Neuron (in vitro differentiated cells): Measurements from ENCODE around the gene SEL1L3.

Source experiments
- H2AFZ ChIP-seq: one replicate; pipeline ENCODE4 v1.6.1; 2013; ENCODE audit warnings: low read depth, mild to moderate bottlenecking, inconsistent platforms, low read length, moderate library complexity
- H3K27me3 ChIP-seq: one replicate; pipeline ENCODE4 v1.6.1; 2013; ENCODE audit warnings: low read length; ENCODE audit not compliant: insufficient read depth
- H3K36me3 ChIP-seq: one replicate; pipeline ENCODE4 v1.6.1; 2013; ENCODE audit warnings: low read length; ENCODE audit not compliant: insufficient read depth
- H3K4me1 ChIP-seq: one replicate; pipeline ENCODE4 v1.6.1; 2013; ENCODE audit warnings: low read length; ENCODE audit not compliant: insufficient read depth
- H3K4me3 ChIP-seq: 2 replicates; pipeline ENCODE4 v1.5.1; 2013; ENCODE audit warnings: mild to moderate bottlenecking, low read length, moderate library complexity
- H3K9me3 ChIP-seq: one replicate; pipeline ENCODE4 v1.6.1; 2013; ENCODE audit warnings: low read length

SEL1L3 gene

DNA sequence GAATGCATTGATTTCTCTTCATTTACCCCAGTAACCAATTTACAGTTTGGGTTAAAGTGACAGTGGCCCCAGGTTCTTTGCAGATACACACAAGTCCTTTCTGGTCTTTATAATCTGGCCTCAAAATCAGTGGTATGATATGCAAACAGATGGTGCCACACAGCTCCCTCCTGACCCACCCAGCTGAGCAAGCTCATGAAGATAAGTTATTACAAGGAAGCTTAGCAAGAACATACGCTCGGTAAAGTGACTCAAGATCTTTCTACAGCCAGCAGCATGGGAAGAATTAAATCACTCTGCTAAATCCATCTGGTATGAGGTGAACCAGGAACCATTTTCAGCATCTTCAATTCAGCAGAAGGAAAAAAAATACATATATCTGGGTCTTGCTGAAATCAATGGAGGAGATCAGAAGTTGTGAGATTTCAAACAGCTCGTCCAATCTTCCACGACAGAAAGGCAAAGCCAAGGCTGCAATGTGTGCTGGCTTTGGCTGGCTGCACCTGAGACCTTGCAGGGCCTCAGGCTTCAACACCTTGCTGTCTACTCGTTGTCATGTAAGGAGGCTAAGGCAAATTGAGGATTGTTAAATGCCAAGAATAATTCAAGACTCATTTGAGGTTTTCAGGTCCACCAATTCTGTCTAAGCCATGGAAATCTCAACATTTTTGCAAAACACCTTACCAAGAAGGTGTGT is 28.2 kb downstream of the SEL1L3 start:
- Histone ChIP-seq H3K9me3 (no peaks in the 10 kb centered on the region), H2AFZ (no peak overlapping the region), H3K4me1 (no peaks in the 10 kb centered on the region), H3K4me3 (no peak overlapping the region), H3K36me3 (no peaks in the 10 kb centered on the region), H3K27me3 (no peaks in the 10 kb centered on the region)

DNA sequence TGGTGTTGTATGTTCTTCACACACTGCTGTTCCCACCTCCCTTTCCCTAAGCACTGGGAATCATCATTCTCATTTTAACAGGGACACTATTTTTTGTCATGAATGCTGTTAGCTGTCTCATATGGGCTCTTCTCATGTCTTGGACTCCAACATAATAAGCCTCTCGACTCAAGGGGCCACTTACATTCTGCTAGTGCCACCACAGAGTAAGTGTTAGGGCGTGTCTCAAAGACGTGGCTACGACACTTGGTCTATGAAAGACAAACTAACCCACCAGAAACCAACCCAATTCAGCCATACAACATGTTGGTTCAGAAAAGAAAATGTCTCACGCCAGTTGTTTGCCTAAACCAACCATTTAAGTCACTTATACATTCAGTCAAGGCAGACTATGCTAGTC is 32.2 kb downstream of the SEL1L3 start:
- Histone ChIP-seq H3K27me3 (no peaks in the 10 kb centered on the region), H3K4me1 (no peaks in the 10 kb centered on the region), H3K4me3 (no peak overlapping the region), H3K36me3 (no peaks in the 10 kb centered on the region), H3K9me3 (no peaks in the 10 kb centered on the region), H2AFZ (no peak overlapping the region)

DNA sequence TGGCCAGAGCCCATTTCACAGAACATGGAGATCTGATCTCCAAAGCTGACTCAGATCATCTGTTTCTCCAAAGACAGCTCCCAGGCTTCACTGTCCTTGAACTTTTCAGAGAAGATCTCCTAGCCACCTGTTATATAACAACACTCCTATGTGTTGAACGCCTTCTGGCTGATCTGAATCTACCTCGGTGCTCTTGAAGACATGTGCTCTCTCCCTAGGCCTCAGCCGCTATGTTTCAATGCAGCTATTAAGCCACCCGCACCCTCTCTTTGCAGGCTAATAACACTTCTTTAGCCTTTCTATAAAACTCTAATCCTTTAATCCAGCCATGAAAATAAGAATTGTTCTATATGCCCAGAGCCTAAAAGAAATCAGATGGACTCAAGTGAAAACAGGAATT is 34.9 kb downstream of the SEL1L3 start:
- Histone ChIP-seq H3K9me3 (no peaks in the 10 kb centered on the region), H3K4me3 (no peak overlapping the region), H3K4me1 (no peaks in the 10 kb centered on the region), H2AFZ (no peak overlapping the region), H3K27me3 (no peaks in the 10 kb centered on the region), H3K36me3 (no peaks in the 10 kb centered on the region)

DNA sequence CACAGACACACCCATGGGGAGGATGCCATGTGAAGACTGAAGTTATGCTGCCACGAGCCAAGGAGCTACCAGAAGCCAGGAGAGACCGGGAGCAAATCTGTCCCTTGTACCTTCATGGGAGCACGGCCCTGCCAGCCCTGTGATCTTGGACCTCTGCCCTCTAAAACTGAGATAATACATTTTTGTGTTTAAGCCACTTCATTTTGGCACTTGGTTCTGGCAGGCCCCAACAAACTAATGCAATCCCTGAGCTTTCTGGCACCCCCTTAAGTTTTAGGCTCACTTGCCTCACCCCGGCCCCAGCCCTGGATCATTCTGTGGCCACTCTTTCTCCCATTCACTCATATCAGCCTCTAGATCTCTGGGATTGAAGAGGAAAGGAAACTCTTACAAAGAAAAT is 35.4 kb downstream of the SEL1L3 start:
- Histone ChIP-seq H3K27me3 (no peaks in the 10 kb centered on the region), H3K4me1 (no peaks in the 10 kb centered on the region), H3K9me3 (no peaks in the 10 kb centered on the region), H3K36me3 (no peaks in the 10 kb centered on the region), H3K4me3 (no peak overlapping the region), H2AFZ (no peak overlapping the region)

DNA sequence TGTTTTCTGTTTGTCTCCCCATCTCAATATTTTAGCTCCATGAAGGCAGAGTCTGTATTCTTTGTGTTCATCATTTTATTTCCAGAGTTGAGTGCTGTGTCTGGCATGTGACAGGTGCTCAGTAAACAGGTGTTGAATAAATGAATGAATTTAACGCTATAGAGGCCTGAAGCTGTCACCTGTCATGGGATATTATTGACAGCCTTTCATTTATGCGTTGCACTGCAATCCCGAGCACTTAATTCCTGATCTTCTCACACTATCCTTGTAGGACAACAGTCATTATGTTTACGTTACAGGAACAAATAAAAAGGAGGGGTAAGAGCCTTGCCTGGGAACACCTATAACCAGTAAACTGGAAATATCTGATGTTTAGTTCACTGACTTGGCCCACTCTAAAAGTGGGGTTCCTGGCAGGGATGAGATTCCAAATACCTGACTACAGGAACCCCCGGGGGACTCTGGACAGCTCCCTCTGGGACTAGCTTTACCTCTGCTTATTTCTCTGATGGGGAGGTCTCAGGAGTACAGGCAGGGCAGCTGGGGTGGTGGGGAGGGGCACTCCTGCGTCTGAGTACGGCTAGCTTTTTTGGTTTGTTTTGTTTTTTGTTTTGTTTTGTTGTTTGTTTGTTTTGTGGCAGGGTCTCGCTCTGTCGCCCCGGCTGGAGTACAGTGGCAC is 36.6 kb downstream of the SEL1L3 start:
- no peaks in the 10 kb centered on the region for H3K9me3 ChIP-seq
- H2AFZ ChIP-seq = no peak overlapping the region
- H3K4me1 ChIP-seq = no peaks in the 10 kb centered on the region
- H3K4me3 ChIP-seq = no peak overlapping the region
- no peaks in the 10 kb centered on the region for H3K36me3 ChIP-seq
- H3K27me3 ChIP-seq = no peaks in the 10 kb centered on the region

DNA sequence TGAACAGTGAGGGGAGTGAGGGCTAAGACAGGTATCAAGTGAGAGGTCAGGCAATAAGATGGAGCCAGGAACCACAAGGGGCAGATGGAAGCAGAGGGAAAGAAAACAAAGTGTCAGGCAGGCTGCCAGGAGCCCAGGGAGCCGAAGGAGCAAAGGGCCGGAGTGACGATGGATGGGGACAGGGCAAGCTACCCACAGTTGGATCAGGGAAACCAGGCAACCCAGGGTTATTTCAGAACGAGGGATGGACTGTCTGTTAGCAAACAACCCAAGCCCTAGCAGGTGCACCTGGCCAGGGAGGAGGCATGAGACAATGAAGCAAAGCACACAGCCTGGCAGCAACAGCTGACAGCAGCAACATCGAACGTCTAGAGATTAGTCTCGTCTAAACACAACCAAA is 39.2 kb downstream of the SEL1L3 start:
- H3K36me3 ChIP-seq = no peaks in the 10 kb centered on the region
- no peaks in the 10 kb centered on the region for H3K27me3 ChIP-seq
- no peaks in the 10 kb centered on the region for H3K9me3 ChIP-seq
- no peak overlapping the region for H2AFZ ChIP-seq
- H3K4me1 ChIP-seq = no peaks in the 10 kb centered on the region
- no peak overlapping the region for H3K4me3 ChIP-seq

DNA sequence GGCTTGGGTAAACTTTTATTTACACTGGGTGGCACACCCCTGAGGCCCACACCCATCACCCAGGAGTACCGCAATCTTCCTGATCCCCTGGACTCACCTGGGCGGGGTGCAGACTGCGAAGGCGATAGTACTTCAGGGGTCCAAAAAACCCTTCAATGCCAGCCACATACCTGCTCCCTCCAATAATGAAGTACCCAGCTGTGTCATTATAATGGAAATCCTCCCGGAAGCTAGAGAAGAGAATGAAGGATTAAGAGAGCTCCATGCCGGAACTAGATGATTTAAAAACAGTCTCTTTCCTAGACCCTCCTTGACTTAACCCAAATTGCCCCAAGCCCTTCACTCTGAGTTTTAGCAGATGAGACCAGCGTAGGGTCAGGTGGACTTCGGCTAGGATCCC is 40.9 kb downstream of the SEL1L3 start:
- Histone ChIP-seq H3K4me3 (no peak overlapping the region), H3K27me3 (no peaks in the 10 kb centered on the region), H3K9me3 (no peaks in the 10 kb centered on the region), H3K4me1 (no peaks in the 10 kb centered on the region), H2AFZ (no peak overlapping the region), H3K36me3 (no peaks in the 10 kb centered on the region)

DNA sequence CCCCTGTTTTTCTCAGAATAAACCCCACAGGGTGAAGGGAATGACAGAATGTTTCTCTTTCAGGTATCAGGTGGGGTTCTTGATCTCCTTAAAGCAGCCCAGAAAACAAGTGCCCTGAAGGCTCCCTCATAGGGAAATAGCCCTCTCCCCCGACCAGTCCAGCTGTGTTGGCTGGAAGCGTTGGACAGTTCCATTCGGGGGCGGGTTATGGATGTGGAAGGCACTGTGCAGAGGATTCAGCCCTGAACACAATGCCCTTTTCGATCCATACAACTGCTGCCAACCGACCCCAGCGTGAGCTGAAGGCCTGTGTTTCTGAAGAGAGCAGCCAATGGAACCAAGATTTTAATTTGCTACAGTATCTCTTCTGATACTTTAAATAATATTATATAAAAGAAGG is 41.5 kb downstream of the SEL1L3 start:
- Histone ChIP-seq H3K27me3 (no peaks in the 10 kb centered on the region), H3K36me3 (no peaks in the 10 kb centered on the region), H3K4me1 (no peaks in the 10 kb centered on the region), H3K9me3 (no peaks in the 10 kb centered on the region), H3K4me3 (no peak overlapping the region), H2AFZ (no peak overlapping the region)

DNA sequence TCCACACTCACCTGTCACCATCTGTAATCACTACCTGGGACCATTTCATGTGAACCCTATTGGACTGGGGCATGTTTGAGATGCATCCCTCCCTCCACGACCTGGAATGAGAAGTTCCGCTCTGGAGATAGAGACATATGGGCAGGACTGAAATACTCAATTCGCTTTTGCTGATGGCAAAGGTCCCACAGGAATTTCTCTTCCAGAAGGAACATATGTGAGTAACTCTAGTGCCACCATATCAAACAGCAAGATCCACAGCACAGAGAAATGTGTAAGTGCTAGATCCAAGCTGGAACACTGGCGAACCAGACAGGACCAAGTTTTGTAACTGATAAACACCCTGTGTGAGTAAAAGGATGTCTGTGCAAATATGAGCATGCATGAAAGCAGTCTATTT is 43.9 kb downstream of the SEL1L3 start:
- Histone ChIP-seq H3K36me3 (no peaks in the 10 kb centered on the region), H2AFZ (no peak overlapping the region), H3K9me3 (no peaks in the 10 kb centered on the region), H3K4me3 (no peak overlapping the region), H3K4me1 (peaks cover 11% of the 10 kb centered on the region), H3K27me3 (no peaks in the 10 kb centered on the region)

DNA sequence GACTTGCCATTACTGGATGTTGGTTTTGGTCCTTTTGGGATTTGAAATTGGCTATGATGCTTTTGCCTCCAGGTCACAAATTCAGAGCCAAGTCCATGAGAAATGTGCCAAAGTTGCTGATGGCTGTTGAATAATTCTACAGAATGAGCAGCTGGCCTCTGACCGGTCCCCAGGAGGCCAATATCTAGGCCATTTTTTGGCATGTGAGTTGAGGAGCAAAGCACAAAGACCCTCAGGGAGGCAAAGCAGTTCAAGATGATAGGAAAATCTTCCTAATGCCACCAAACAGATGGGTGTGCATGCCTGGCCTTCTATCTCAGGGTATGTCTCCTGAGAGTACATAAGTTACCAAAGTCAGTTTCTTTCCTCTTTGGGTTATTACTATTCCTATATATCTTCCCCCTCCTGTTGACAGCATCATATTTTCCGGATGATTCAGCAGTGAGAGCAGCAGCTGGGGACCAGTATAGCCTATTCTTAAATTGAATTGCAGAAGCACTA is 44.4 kb downstream of the SEL1L3 start:
- Histone ChIP-seq H3K36me3 (no peaks in the 10 kb centered on the region), H3K27me3 (no peaks in the 10 kb centered on the region), H3K9me3 (no peaks in the 10 kb centered on the region), H2AFZ (no peak overlapping the region), H3K4me3 (no peak overlapping the region), H3K4me1 (peaks cover 15% of the 10 kb centered on the region)

DNA sequence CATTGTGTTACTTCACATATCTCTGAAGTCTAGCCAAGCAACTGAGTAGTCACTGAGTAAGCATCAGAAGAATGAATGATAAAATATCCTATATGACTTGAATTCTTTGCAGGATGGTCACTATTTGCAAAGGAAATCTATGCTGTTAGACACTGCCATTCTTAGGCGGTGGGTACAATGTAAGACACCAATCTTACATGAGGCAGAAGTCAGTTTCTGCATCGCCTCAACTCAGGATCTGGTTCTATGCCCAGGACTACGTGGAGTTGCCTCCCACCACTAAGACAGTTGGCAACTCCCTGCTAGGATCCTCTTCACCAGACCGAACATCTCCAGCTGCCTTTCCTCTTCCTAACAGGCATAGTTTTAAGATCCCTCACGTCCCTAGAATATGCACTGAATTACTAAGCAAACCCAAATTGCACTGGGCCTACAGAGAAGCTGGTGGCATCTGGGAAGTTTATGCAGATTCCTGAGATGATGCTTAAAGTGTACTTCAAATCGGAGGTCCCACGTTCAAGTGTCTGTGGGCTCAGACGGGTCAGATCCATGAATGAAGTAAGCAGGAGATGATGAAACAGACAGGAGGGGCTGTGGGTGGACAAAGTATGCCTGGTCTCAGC is 45.6 kb downstream of the SEL1L3 start:
- no peak overlapping the region for H2AFZ ChIP-seq
- H3K4me1 ChIP-seq = peaks cover 18% of the 10 kb centered on the region
- no peaks in the 10 kb centered on the region for H3K9me3 ChIP-seq
- H3K36me3 ChIP-seq = no peaks in the 10 kb centered on the region
- H3K4me3 ChIP-seq = no peak overlapping the region
- H3K27me3 ChIP-seq = no peaks in the 10 kb centered on the region

DNA sequence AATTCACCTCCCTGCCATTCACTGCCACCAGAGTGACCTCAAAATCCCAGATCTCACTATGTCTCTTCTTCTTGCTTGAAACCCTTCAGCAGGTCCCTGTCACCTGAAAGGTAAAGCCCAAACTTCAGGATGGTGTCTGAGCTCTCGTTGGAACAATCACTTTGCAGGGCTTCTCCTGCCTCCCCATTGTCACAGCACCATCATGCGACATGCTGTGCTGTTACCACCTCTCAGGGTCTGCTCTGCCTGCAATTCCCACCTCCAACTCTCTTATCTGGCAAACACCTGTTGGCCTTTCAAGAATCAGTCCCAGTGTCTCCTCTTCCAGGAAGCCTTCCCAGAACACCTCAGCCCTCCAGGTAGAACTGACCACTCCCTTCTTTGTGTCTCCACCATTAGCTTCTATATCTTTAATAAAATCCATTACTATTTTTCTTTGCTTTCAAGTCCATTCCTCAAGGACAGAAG is 46.2 kb downstream of the SEL1L3 start:
- Histone ChIP-seq H3K36me3 (no peaks in the 10 kb centered on the region), H3K4me1 (peaks cover 18% of the 10 kb centered on the region), H3K4me3 (no peak overlapping the region), H2AFZ (no peak overlapping the region), H3K27me3 (no peaks in the 10 kb centered on the region), H3K9me3 (no peaks in the 10 kb centered on the region)

DNA sequence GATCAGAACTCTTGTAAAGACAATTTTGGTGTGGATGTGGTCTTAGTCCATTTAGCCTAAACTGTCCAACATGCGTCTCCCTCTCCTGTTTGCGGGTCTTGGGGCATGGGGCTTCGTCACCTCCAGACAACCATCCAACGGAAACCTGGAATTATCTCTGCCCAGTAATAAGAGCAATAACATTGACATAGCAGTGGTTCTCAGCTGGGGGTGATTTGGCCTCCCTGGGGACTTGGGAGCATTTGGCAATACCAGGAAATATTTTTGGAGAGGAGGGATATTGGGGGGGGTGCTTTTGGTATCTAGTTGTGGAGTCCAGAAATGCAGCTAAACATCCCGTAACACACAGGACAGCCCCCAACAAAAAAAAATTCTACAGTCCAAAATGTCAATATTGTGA is 47.2 kb downstream of the SEL1L3 start:
- H3K36me3 ChIP-seq = no peaks in the 10 kb centered on the region
- no peaks in the 10 kb centered on the region for H3K9me3 ChIP-seq
- H3K4me1 ChIP-seq = peaks cover 18% of the 10 kb centered on the region
- no peaks in the 10 kb centered on the region for H3K27me3 ChIP-seq
- H3K4me3 ChIP-seq = no peak overlapping the region
- H2AFZ ChIP-seq = no peak overlapping the region
